K562 (cell line): ENCODE measurements around the gene EZH1. TPM values are rescaled to one million over a fixed set of nuclear protein-coding genes. Genes with fewer than 3 reads are reported as not detected.

Source experiments
- ASH1L ChIP-seq: fragments of 450-650 bp; IDR thresholded peaks from 2 replicates; pipeline ENCODE4 v1.6.1; 2018; ENCODE audit warnings: borderline replicate concordance, mild to moderate bottlenecking, low read depth; ENCODE audit not compliant: partially characterized antibody
- BACH1 ChIP-seq: fragments of 200-800 bp; sonication (Bioruptor generic); IDR thresholded peaks from 2 replicates; pipeline ENCODE4 v1.6.1; 2016; ENCODE audit warnings: missing genetic modification characterization, missing compliant biosample characterization
- BHLHE40 ChIP-seq: IDR thresholded peaks from 2 replicates; pipeline ENCODE4 v1.6.1; 2011; ENCODE audit warnings: low read length, improper control_type of control experiment
- BRD9 ChIP-seq: fragments of 450-650 bp; IDR thresholded peaks from 2 replicates; pipeline ENCODE4 v1.6.1; 2018; ENCODE audit warnings: low read depth; ENCODE audit not compliant: partially characterized antibody
- CHD4 ChIP-seq: fragments of 200-600 bp; sonication (generic); IDR thresholded peaks from 3 replicates; pipeline ENCODE4 v1.6.1; 2012; ENCODE audit warnings: low read depth, mild to moderate bottlenecking, mixed read lengths, low read length, inconsistent platforms; ENCODE audit not compliant: insufficient read depth, insufficient replicate concordance, poor library complexity, severe bottlenecking
- ELF2 ChIP-seq: fragments of 250-450 bp; sonication (Bioruptor Pico); IDR thresholded peaks from 2 replicates; pipeline ENCODE4 v1.5.0; 2021; ENCODE audit warnings: mild to moderate bottlenecking
- EP400 ChIP-seq: fragments of 450-650 bp; IDR thresholded peaks from 2 replicates; pipeline ENCODE4 v1.6.1; 2017; ENCODE audit warnings: antibody characterized with exemption, mild to moderate bottlenecking, moderate library complexity
- FOXJ3 ChIP-seq: sonication (generic); formaldehyde crosslinking; IDR thresholded peaks from 2 replicates; pipeline ENCODE4 v1.4.0; 2020; ENCODE audit warnings: mild to moderate bottlenecking, missing genetic modification reagents
- GATA2 ChIP-seq: sonication (generic); formaldehyde crosslinking; IDR thresholded peaks from 2 replicates; pipeline ENCODE4 v1.4.0; 2020; ENCODE audit warnings: mild to moderate bottlenecking, missing genetic modification reagents
- HNRNPL ChIP-seq: fragments of 200-400 bp; formaldehyde crosslinking; IDR thresholded peaks from 2 replicates; pipeline ENCODE4 v1.6.1; 2017; ENCODE audit warnings: low read depth, mild to moderate bottlenecking, low read length
- JUN ChIP-seq, 2 experiments: sonication (generic) in 1 of 2; formaldehyde crosslinking in 1 of 2; IDR thresholded peaks; 2 replicates each; pipeline versions ENCODE4 v1.6.1 to v1.8.0; 2012 to 2022; ENCODE audit warnings: borderline replicate concordance in 2 of 2, mild to moderate bottlenecking in 2 of 2, improper control_type of control experiment in 1 of 2, low read depth in 1 of 2, low read length in 1 of 2, missing genetic modification reagents in 1 of 2
- L3MBTL2 ChIP-seq: fragments of 450-650 bp; IDR thresholded peaks from 2 replicates; pipeline ENCODE4 v1.6.1; 2016; ENCODE audit warnings: mild to moderate bottlenecking, moderate library complexity
- MAFF ChIP-seq: IDR thresholded peaks from 2 replicates; pipeline ENCODE4 v1.6.1; 2012; ENCODE audit warnings: low read length, improper control_type of control experiment
- NONO ChIP-seq, 2 experiments: fragments of 200-400 bp in 1 of 2; fragments of 450-650 bp in 1 of 2; formaldehyde crosslinking in 1 of 2; IDR thresholded peaks; 2 replicates each; pipeline ENCODE4 v1.6.1; 2017; ENCODE audit warnings: low read depth in 2 of 2, mild to moderate bottlenecking in 2 of 2, moderate library complexity in 2 of 2, low read length in 1 of 2
- NR2C2 ChIP-seq, 2 experiments: fragments of 200-800 bp in 1 of 2; sonication (Bioruptor generic) in 1 of 2; sonication (generic) in 1 of 2; formaldehyde crosslinking in 1 of 2; IDR thresholded peaks; 2 replicates each; pipeline versions ENCODE4 v1.6.1 to v1.8.0; 2016 to 2022; ENCODE audit warnings: mild to moderate bottlenecking in 1 of 2, missing compliant biosample characterization in 1 of 2, missing genetic modification characterization in 1 of 2, missing genetic modification reagents in 1 of 2
- PTRF ChIP-seq: fragments of 450-650 bp; IDR thresholded peaks from 2 replicates; pipeline ENCODE4 v1.6.1; 2016; ENCODE audit warnings: mild to moderate bottlenecking, missing genetic modification characterization, missing compliant biosample characterization
- SMARCA5 ChIP-seq: fragments of 450-650 bp; IDR thresholded peaks from 2 replicates; pipeline ENCODE4 v1.6.1; 2016
- SMARCE1 ChIP-seq: fragments of 450-650 bp; IDR thresholded peaks from 2 replicates; pipeline ENCODE4 v1.7.1; 2016; ENCODE audit warnings: mild to moderate bottlenecking
- SRF ChIP-seq, 2 experiments: fragments of 250-450, 450-650 bp in 1 of 2; sonication (Bioruptor Pico) in 1 of 2; sonication (generic) in 1 of 2; formaldehyde crosslinking; IDR thresholded peaks; 2 replicates each; pipeline versions ENCODE4 v1.5.0 to v1.5.1; 2020 to 2022; ENCODE audit warnings: mild to moderate bottlenecking in 1 of 2, missing genetic modification reagents in 1 of 2
- ZKSCAN8 ChIP-seq: fragments of 200-800 bp; sonication (Bioruptor generic); IDR thresholded peaks from 2 replicates; pipeline ENCODE4 v1.6.1; 2016; ENCODE audit warnings: missing genetic modification characterization, missing compliant biosample characterization
- ZNF133 ChIP-seq: fragments of 250-450 bp; sonication (Bioruptor Pico); IDR thresholded peaks from 2 replicates; pipeline ENCODE4 v1.4.0; 2020; ENCODE audit warnings: mild to moderate bottlenecking
- ZNF707 ChIP-seq: fragments of 250-450 bp; sonication (Bioruptor Pico); conservative IDR thresholded peaks from 2 replicates; pipeline ENCODE4 v1.8.0; 2022; ENCODE audit warnings: inconsistent platforms, mild to moderate bottlenecking, moderate library complexity
- polyA plus RNA-seq, 8 experiments: library from polyadenylated mRNA; depleted of rRNA in 4 of 8; stranded (reverse) in 5 of 8; unstranded in 3 of 8; fragments of >200 nt; fragmentation: Nextera tagmentation in 2 of 8; fragmentation: Illumina TruSeq in 1 of 8; extraction: Ambion mirVana in 2 of 8; extraction: Trizol in 1 of 8; gene quantifications; 2 replicates each; pipeline versions ENCODE4 v1.2.1 to v1.2.3, GENCODE V29; 2011 to 2014; ENCODE audit warnings: inconsistent platforms in 1 of 8, missing spikeins in 1 of 8
- total RNA-seq, 7 experiments: library from RNA; depleted of rRNA in 6 of 7; stranded (reverse); fragments of >200 nt in 6 of 7; fragmentation: Illumina TruSeq in 2 of 7; extraction: Trizol in 2 of 7; gene quantifications; 2 replicates each; pipeline versions ENCODE4 v1.2.1 to v1.2.3, GENCODE V29; 2011 to 2021; ENCODE audit warnings: low replicate concordance in 1 of 7
- TF ChIP-seq, protein P1 (sequence below): fragments of 250-450 bp; sonication (Bioruptor Pico); IDR thresholded peaks from 2 replicates; pipeline ENCODE4 v1.4.0; 2020
- TF ChIP-seq, protein P2 (sequence below): fragments of 450-650 bp; formaldehyde crosslinking; IDR thresholded peaks from 2 replicates; pipeline ENCODE4 v1.4.0; 2022; ENCODE audit warnings: mild to moderate bottlenecking, moderate library complexity
- TF ChIP-seq, protein P3 (sequence below): fragments of 450-650 bp; IDR thresholded peaks from 2 replicates; pipeline ENCODE4 v1.6.1; 2016

EZH1 gene
- total and polyA plus RNA-seq, 9 of the 15 experiments (the other 6 are each of a cell fraction or from before 2014, with no cell fraction given), result 8.6 to 40.8 (median 22.9) TPM

- TF ChIP-seq, protein P1, sequence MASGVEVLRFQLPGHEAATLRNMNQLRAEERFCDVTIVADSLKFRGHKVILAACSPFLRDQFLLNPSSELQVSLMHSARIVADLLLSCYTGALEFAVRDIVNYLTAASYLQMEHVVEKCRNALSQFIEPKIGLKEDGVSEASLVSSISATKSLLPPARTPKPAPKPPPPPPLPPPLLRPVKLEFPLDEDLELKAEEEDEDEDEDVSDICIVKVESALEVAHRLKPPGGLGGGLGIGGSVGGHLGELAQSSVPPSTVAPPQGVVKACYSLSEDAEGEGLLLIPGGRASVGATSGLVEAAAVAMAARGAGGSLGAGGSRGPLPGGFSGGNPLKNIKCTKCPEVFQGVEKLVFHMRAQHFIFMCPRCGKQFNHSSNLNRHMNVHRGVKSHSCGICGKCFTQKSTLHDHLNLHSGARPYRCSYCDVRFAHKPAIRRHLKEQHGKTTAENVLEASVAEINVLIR (CRISPR knock-in tag), result peak; percentile 87
- TF ChIP-seq BACH1, result no peak
- TF ChIP-seq MAFF, result no peak
- peak; percentile 46; the same call in 1 of the 2 replicates for TF ChIP-seq BHLHE40
- 0 out of 2 replicates have a peak, but pooled peaks have one; percentile 22 for TF ChIP-seq ELF2 (CRISPR knock-in tag)
- TF ChIP-seq, protein P2, sequence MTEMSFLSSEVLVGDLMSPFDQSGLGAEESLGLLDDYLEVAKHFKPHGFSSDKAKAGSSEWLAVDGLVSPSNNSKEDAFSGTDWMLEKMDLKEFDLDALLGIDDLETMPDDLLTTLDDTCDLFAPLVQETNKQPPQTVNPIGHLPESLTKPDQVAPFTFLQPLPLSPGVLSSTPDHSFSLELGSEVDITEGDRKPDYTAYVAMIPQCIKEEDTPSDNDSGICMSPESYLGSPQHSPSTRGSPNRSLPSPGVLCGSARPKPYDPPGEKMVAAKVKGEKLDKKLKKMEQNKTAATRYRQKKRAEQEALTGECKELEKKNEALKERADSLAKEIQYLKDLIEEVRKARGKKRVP, result peak; percentile 88
- peak; percentile 24; the same call in 1 of the 2 replicates for TF ChIP-seq SMARCE1
- TF ChIP-seq ASH1L, result peak; percentile 75
- TF ChIP-seq, protein P3, sequence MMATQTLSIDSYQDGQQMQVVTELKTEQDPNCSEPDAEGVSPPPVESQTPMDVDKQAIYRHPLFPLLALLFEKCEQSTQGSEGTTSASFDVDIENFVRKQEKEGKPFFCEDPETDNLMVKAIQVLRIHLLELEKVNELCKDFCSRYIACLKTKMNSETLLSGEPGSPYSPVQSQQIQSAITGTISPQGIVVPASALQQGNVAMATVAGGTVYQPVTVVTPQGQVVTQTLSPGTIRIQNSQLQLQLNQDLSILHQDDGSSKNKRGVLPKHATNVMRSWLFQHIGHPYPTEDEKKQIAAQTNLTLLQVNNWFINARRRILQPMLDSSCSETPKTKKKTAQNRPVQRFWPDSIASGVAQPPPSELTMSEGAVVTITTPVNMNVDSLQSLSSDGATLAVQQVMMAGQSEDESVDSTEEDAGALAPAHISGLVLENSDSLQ, result peak; percentile 72
- TF ChIP-seq ZNF707 (CRISPR knock-in tag), result no peak
- TF ChIP-seq FOXJ3, result no peak
- TF ChIP-seq BRD9, result no peak
- no peak for TF ChIP-seq PTRF (tag)
- peak; percentile 77; the same call in 1 of the 2 replicates for TF ChIP-seq JUN (IDR thresholded peaks at IDR 0.05; ENCODE audit: borderline replicate concordance, low read depth, low read length)
- TF ChIP-seq JUN (CRISPR knock-in tag; IDR thresholded peaks at IDR 0.05; ENCODE audit: borderline replicate concordance), result no peak
- TF ChIP-seq NONO (IDR thresholded peaks at IDR 0.05; ENCODE audit: low read depth in 2 of 2, low read length in 1 of 2), result no peak
- TF ChIP-seq SMARCA5, result peak; percentile 91
- no peak for TF ChIP-seq HNRNPL
- no peak for TF ChIP-seq GATA2 (CRISPR knock-in tag)
- peak; percentile 54 for TF ChIP-seq CHD4
- TF ChIP-seq L3MBTL2, result peak; percentile 11; the same call in 1 of the 2 replicates
- TF ChIP-seq NR2C2 (CRISPR knock-in tag; IDR thresholded peaks at IDR 0.05), result no peak
- peak; percentile 50; the same call in 1 of the 2 replicates for TF ChIP-seq NR2C2 (tag; IDR thresholded peaks at IDR 0.05)
- peak; percentile 61 for TF ChIP-seq EP400
- no peak for TF ChIP-seq ZNF133 (CRISPR knock-in tag)
- TF ChIP-seq ZKSCAN8 (CRISPR knock-in tag), result peak; percentile 36; the same call in 1 of the 2 replicates
- TF ChIP-seq SRF (CRISPR knock-in tag; IDR thresholded peaks at IDR 0.05), result no peak; a peak in 2 of 4 replicates
Measured at GRCh38 chr17:42677012-42677857, 67.6 kb downstream of the EZH1 start (continued).
